H1 (cell line): Measurements from ENCODE around the gene TTLL7. TPM values are rescaled to one million over a fixed set of nuclear protein-coding genes. Genes with fewer than 3 reads are reported as not detected.

ENCODE experiments used
- CTCF ChIA-PET: fragments of 300-600 bp; sonication (Branson Sonifier 250); formaldehyde crosslinking; loops from one replicate; lab custom pipeline; 2021; ENCODE audit not compliant: partially characterized antibody; lab: Charles Lee
- POLR2A ChIA-PET: fragments of 300-600 bp; sonication (Branson Sonifier 250); formaldehyde crosslinking; loops from one replicate; lab custom pipeline; 2021; ENCODE audit warnings: inconsistent platforms; ENCODE audit not compliant: partially characterized antibody; lab: Charles Lee
- DNase-seq, 2 experiments: peaks; one replicate each; pipeline versions ENCODE4 v3.0.0 to v3.0.0-alpha.2; 2010 to 2022; ENCODE audit warnings: low spot score in 2 of 2, low read depth in 1 of 2, mixed read lengths in 1 of 2
- FAIRE-seq: peaks from 2 replicates; lab custom pipeline; 2011; peaks lifted over from hg19 to GRCh38; lab: Jason Lieb, UNC
- H2AFZ ChIP-seq: 2 replicates; pipeline ENCODE4 v1.8.1; 2012; ENCODE audit warnings: low read length, inconsistent platforms
- H2AK5ac ChIP-seq: 2 replicates; pipeline ENCODE4 v1.6.1; 2013; ENCODE audit warnings: low read depth, low read length
- H2BK120ac ChIP-seq: replicated peaks from 2 replicates; pipeline ENCODE3; 2013; ENCODE audit warnings: low read depth, low read length, inconsistent platforms
- H2BK12ac ChIP-seq: 2 replicates; pipeline ENCODE4 v1.6.1; 2013; ENCODE audit warnings: low read depth, low read length
- H2BK15ac ChIP-seq: 2 replicates; pipeline ENCODE4 v1.6.1; 2013; ENCODE audit warnings: low read length
- H2BK20ac ChIP-seq: 2 replicates; pipeline ENCODE4 v1.6.1; 2013; ENCODE audit warnings: low read length
- H2BK5ac ChIP-seq: 2 replicates; pipeline ENCODE4 v1.6.1; 2013; ENCODE audit warnings: low read depth, low read length
- H3K14ac ChIP-seq: 2 replicates; pipeline ENCODE4 v1.6.1; 2013; ENCODE audit warnings: inconsistent platforms; ENCODE audit not compliant: insufficient read length
- H3K18ac ChIP-seq: 2 replicates; pipeline ENCODE4 v1.6.1; 2013; ENCODE audit warnings: low read length; ENCODE audit errors: extremely low read depth
- H3K23ac ChIP-seq: 2 replicates; pipeline ENCODE4 v1.6.1; 2013; ENCODE audit warnings: inconsistent platforms; ENCODE audit not compliant: insufficient read length
- H3K23me2 ChIP-seq: 2 replicates; pipeline ENCODE4 v1.6.1; 2013; ENCODE audit warnings: low read depth, low read length
- H3K27ac ChIP-seq: 2 replicates; pipeline ENCODE4 v1.6.1; 2011; ENCODE audit warnings: low read depth, low read length, inconsistent platforms
- H3K27me3 ChIP-seq, 4 experiments: replicated peaks in 1 of 4; 1 replicate in 1 of 4; 2 replicates in 3 of 4; pipeline versions ENCODE4 v1.6.1 to v1.8.1; 2011 to 2013; ENCODE audit warnings: low read length in 3 of 4, mild to moderate bottlenecking in 3 of 4, inconsistent platforms in 2 of 4, mixed read lengths in 2 of 4, moderate library complexity in 1 of 4; ENCODE audit not compliant: control insufficient read depth in 3 of 4, insufficient read depth in 3 of 4; ENCODE audit errors: extremely low read depth in 1 of 4
- H3K36me3 ChIP-seq, 4 experiments: 2 replicates each; pipeline versions ENCODE4 v1.6.1 to v1.8.1; 2011 to 2013; ENCODE audit warnings: mild to moderate bottlenecking in 4 of 4, low read length in 3 of 4, moderate library complexity in 2 of 4, control low read depth in 1 of 4, inconsistent platforms in 1 of 4; ENCODE audit not compliant: insufficient read depth in 4 of 4, control insufficient read depth in 2 of 4
- H3K4ac ChIP-seq: replicated peaks from 2 replicates; pipeline ENCODE3; 2013; ENCODE audit warnings: low read length, low read depth, mixed read lengths, inconsistent platforms; ENCODE audit not compliant: insufficient read length
- H3K4me1 ChIP-seq, 4 experiments: replicated peaks in 1 of 4; 1 replicate in 1 of 4; 2 replicates in 3 of 4; pipeline versions ENCODE4 v1.6.1 to v1.8.1; 2011 to 2013; ENCODE audit warnings: low read length in 3 of 4, inconsistent platforms in 2 of 4, mixed read lengths in 1 of 4; ENCODE audit not compliant: insufficient read depth in 4 of 4, control insufficient read depth in 3 of 4
- H3K4me2 ChIP-seq, 2 experiments: 2 replicates each; pipeline versions ENCODE4 v1.6.1 to v1.8.1; 2011 to 2013; ENCODE audit warnings: low read depth in 2 of 2, low read length in 2 of 2, control low read depth in 1 of 2, inconsistent platforms in 1 of 2, mild to moderate bottlenecking in 1 of 2; ENCODE audit not compliant: insufficient read depth in 1 of 2
- H3K4me3 ChIP-seq, 4 experiments: fragments of 200-600, 300-600 bp in 1 of 4; sonication (generic), shearing (Covaris generic), sonication (Bioruptor Twin) in 1 of 4; 2 replicates each; pipeline versions ENCODE4 v1.5.1 to v1.8.1; 2011 to 2016; ENCODE audit warnings: low read length in 4 of 4, low read depth in 3 of 4, control low read depth in 2 of 4, inconsistent platforms in 2 of 4, mild to moderate bottlenecking in 2 of 4, mixed read lengths in 1 of 4, moderate library complexity in 1 of 4; ENCODE audit not compliant: insufficient read depth in 2 of 4; ENCODE audit errors: extremely low read depth in 1 of 4
- H3K56ac ChIP-seq: replicated peaks from 2 replicates; pipeline ENCODE3; 2013; ENCODE audit warnings: low read depth, mild to moderate bottlenecking, mixed read lengths, low read length, inconsistent platforms; ENCODE audit not compliant: insufficient read length
- H3K79me1 ChIP-seq: 2 replicates; pipeline ENCODE4 v1.6.1; 2013; ENCODE audit warnings: low read depth, low read length, control low read depth
- H3K79me2 ChIP-seq, 2 experiments: 2 replicates each; pipeline versions ENCODE4 v1.6.1 to v1.8.1; 2012 to 2013; ENCODE audit warnings: low read length in 2 of 2, mild to moderate bottlenecking in 2 of 2, inconsistent platforms in 1 of 2; ENCODE audit not compliant: insufficient read depth in 2 of 2, control insufficient read depth in 1 of 2
- H3K9ac ChIP-seq, 4 experiments: replicated peaks in 1 of 4; 1 replicate in 1 of 4; 2 replicates in 3 of 4; pipeline versions ENCODE4 v1.6.1 to v1.8.1; 2011 to 2013; ENCODE audit warnings: low read depth in 3 of 4, low read length in 3 of 4, control low read depth in 2 of 4, mild to moderate bottlenecking in 2 of 4, moderate library complexity in 2 of 4, inconsistent platforms in 1 of 4; ENCODE audit errors: extremely low read depth in 1 of 4
- H3K9me3 ChIP-seq, 2 experiments: 2 replicates each; pipeline versions ENCODE4 v1.6.1 to v1.8.1; 2012 to 2013; ENCODE audit warnings: mild to moderate bottlenecking in 2 of 2, moderate library complexity in 2 of 2, control low read depth in 1 of 2, inconsistent platforms in 1 of 2, low read depth in 1 of 2, low read length in 1 of 2, mixed read lengths in 1 of 2; ENCODE audit not compliant: insufficient read depth in 2 of 2
- H4K20me1 ChIP-seq, 2 experiments: replicated peaks in 1 of 2; 2 replicates each; pipeline versions ENCODE3 to v1.8.1; 2011 to 2013; ENCODE audit warnings: inconsistent platforms in 2 of 2, low read length in 2 of 2, mild to moderate bottlenecking in 1 of 2; ENCODE audit not compliant: insufficient read depth in 2 of 2, control insufficient read depth in 1 of 2
- H4K5ac ChIP-seq: 2 replicates; pipeline ENCODE4 v1.6.1; 2013; ENCODE audit warnings: low read length, low read depth, mixed read lengths, inconsistent platforms; ENCODE audit not compliant: insufficient read length
- H4K8ac ChIP-seq: 2 replicates; pipeline ENCODE4 v1.8.0; 2013; ENCODE audit warnings: mild to moderate bottlenecking, moderate library complexity, low read length, inconsistent platforms; ENCODE audit not compliant: insufficient read depth; ENCODE audit errors: extremely low read depth
- H4K91ac ChIP-seq: replicated peaks from 2 replicates; pipeline ENCODE3; 2013; ENCODE audit warnings: low read length, mixed read lengths, inconsistent platforms; ENCODE audit not compliant: insufficient read length
- ATF3 ChIP-seq: IDR thresholded peaks from 2 replicates; pipeline ENCODE4 v1.6.1; 2011; ENCODE audit warnings: low read depth, mild to moderate bottlenecking, low read length; ENCODE audit not compliant: insufficient read depth
- CHD2 ChIP-seq: IDR thresholded peaks from 2 replicates; pipeline ENCODE4 v1.6.1; 2012; ENCODE audit warnings: low read length, improper control_type of control experiment
- CREB1 ChIP-seq: IDR thresholded peaks from 2 replicates; pipeline ENCODE4 v1.6.1; 2012; ENCODE audit warnings: inconsistent platforms
- CTCF ChIP-seq, 3 experiments: IDR thresholded peaks; 1 replicate in 2 of 3; 2 replicates in 1 of 3; pipeline versions ENCODE4 v1.5.1 to v1.6.1; 2011; ENCODE audit warnings: low read length in 3 of 3, mild to moderate bottlenecking in 3 of 3, inconsistent platforms in 2 of 3, low read depth in 1 of 3, moderate library complexity in 1 of 3; ENCODE audit not compliant: insufficient read depth in 1 of 3; ENCODE audit errors: control extremely low read depth in 1 of 3
- GTF2F1 ChIP-seq: IDR thresholded peaks from 2 replicates; pipeline ENCODE4 v1.6.1; 2012; ENCODE audit warnings: low read depth, low read length, improper control_type of control experiment, borderline replicate concordance
- HDAC6 ChIP-seq: IDR thresholded peaks from one replicate; pipeline ENCODE4 v1.7.1; 2012; ENCODE audit warnings: low read depth, mild to moderate bottlenecking, inconsistent platforms, low read length, moderate library complexity
- JUND ChIP-seq: IDR thresholded peaks from 2 replicates; pipeline ENCODE4 v1.6.1; 2011; ENCODE audit warnings: mild to moderate bottlenecking, improper control_type of control experiment, low read length
- KDM4A ChIP-seq: IDR thresholded peaks from one replicate; pipeline ENCODE4 v1.7.1; 2012; ENCODE audit warnings: low read depth, mild to moderate bottlenecking, moderate library complexity, low read length, inconsistent platforms; ENCODE audit not compliant: severe bottlenecking
- RXRA ChIP-seq: IDR thresholded peaks from 2 replicates; pipeline ENCODE4 v1.6.1; 2011; ENCODE audit warnings: low read depth, mild to moderate bottlenecking, low read length, moderate library complexity; ENCODE audit not compliant: insufficient read depth
- TCF12 ChIP-seq: IDR thresholded peaks from 2 replicates; pipeline ENCODE4 v1.6.1; 2011; ENCODE audit warnings: low read depth, mild to moderate bottlenecking, low read length
- TEAD4 ChIP-seq: IDR thresholded peaks from 2 replicates; pipeline ENCODE4 v1.6.1; 2012; ENCODE audit warnings: low read depth, low read length, inconsistent platforms, mixed read lengths
- ZNF274 ChIP-seq: IDR thresholded peaks from 2 replicates; pipeline ENCODE4 v1.7.0; 2012; ENCODE audit warnings: low read length, borderline replicate concordance; ENCODE audit errors: extremely low read depth
- WGBS, 2 experiments: shearing (Covaris generic) in 1 of 2; methylation state at CpG; one replicate each; pipeline versions ENCODE4 v1.1.6 to v1.1.7; 2013 to 2015; ENCODE audit warnings: low lambda C conversion rate in 2 of 2, mixed read lengths in 2 of 2, inconsistent platforms in 1 of 2, low coverage in 1 of 2, missing lambda C conversion rate in 1 of 2; ENCODE audit not compliant: insufficient replicate concordance in 2 of 2, insufficient coverage in 1 of 2, insufficient read length in 1 of 2; ENCODE audit errors: extremely low coverage in 1 of 2, missing lambda C conversion rate in 1 of 2; 5-methylcytosine and 5-hydroxymethylcytosine counted together
- polyA plus RNA-seq, 7 experiments: library from polyadenylated mRNA; depleted of rRNA in 3 of 7; stranded (reverse) in 5 of 7; unstranded in 2 of 7; fragments of >200 nt in 5 of 7; fragments of 200-250 nt in 2 of 7; gene quantifications; 1 replicate in 5 of 7; 2 replicates in 1 of 7; 4 replicates in 1 of 7; pipeline versions ENCODE4 v1.2.1 to v1.2.3, GENCODE V29; 2011 to 2013; ENCODE audit warnings: missing spikeins in 2 of 7, mixed read lengths in 2 of 7
- total RNA-seq: library from RNA; stranded (reverse); fragmentation: NEBNext Ultra II Directional; extraction: Animal tissue kit (Norgen Biotek cat#: 25700); gene quantifications from 2 replicates; pipeline ENCODE4 v1.2.1, GENCODE V29; 2021

Gene TTLL7
- total and polyA plus RNA-seq, 2 of the 8 experiments (the other 6 are each of a cell fraction or from before 2014, with no cell fraction given), result 1.9 to 7.9 TPM

GRCh38 chr1:83998205-83998497, 781 bp downstream of the TTLL7 start:
- Histone ChIP-seq H4K91ac (no peak overlapping the region), H4K8ac (no peak overlapping the region), H2BK120ac (no peak overlapping the region), H3K27me3 (peaks cover 5 to 38% (median 28%) of the 10 kb centered on the region in 4 experiments), H3K4me3 (peak overlapping the region; percentile 75 to 92 (median 84)), H2AK5ac (no peak overlapping the region), H3K79me2 (no peaks in the 10 kb centered on the region), H3K4me1 (peaks cover 0 to 2% (median 0%) of the 10 kb centered on the region in 4 experiments; a peak in 2 of 7 replicates), H4K5ac (no peak overlapping the region), H2BK20ac (no peak overlapping the region), H4K20me1 (peaks cover 0 to 4% of the 10 kb centered on the region in 2 experiments), H3K36me3 (no peaks in the 10 kb centered on the region), H2BK12ac (no peak overlapping the region), H3K14ac (no peak overlapping the region), H3K79me1 (no peaks in the 10 kb centered on the region), H3K18ac (no peak overlapping the region), H3K9me3 (no peaks in the 10 kb centered on the region), H3K4me2 (peak overlapping the region; percentile 74 to 82), H2AFZ (peak overlapping the region; percentile 60), H3K4ac (no peak overlapping the region), H3K23me2 (peaks cover 4% of the 10 kb centered on the region; the same call in 1 of the 2 replicates), H2BK15ac (no peak overlapping the region), H3K23ac (no peak overlapping the region), H3K56ac (no peak overlapping the region), H3K27ac (no peak overlapping the region), H2BK5ac (no peak overlapping the region), H3K9ac (0 out of 7 replicates have a peak overlapping the region, but pooled peaks of 1 of the 4 experiments have one; percentile 4)
- FAIRE-seq (no peak), DNase-seq (no peak)
- WGBS, 2 experiments, result 39% methylated on average over 4 of the region's 4 CpGs; no CpG with 5 or more reads in 1 of the 2 experiments
- ChIA-PET POLR2A (no interaction called here), CTCF (no interaction called here)
- no peak for TF ChIP-seq GTF2F1
- TF ChIP-seq CTCF (IDR thresholded peaks at IDR 0.05; ENCODE audit: control extremely low read depth in 1 of 3, insufficient read depth in 1 of 3, low read depth in 1 of 3, low read length in 3 of 3), result no peak
- TF ChIP-seq ZNF274, result no peak
- no peak for TF ChIP-seq HDAC6
- no peak for TF ChIP-seq CHD2
- TF ChIP-seq RXRA, result no peak
- no peak for TF ChIP-seq CREB1
- no peak for TF ChIP-seq TCF12
- no peak for TF ChIP-seq TEAD4
- no peak for TF ChIP-seq KDM4A
- TF ChIP-seq JUND, result no peak
- no peak for TF ChIP-seq ATF3
